Measurements from ENCODE around the gene CLDN14. TPM values are rescaled to one million over a fixed set of nuclear protein-coding genes. Genes with fewer than 3 reads are reported as not detected.

CLDN14 gene
- polyA plus RNA-seq, 1 experiment, result not detected

GRCh38 chr21:36460866-36461265 is 19.1 kb downstream of the CLDN14 start:
- no peaks in the 10 kb centered on the region for H3K27me3 ChIP-seq (ENCODE audit: control insufficient read depth, insufficient read depth, low read length)
- no peak for DNase-seq (ENCODE audit: low read depth)
- no peak for TF ChIP-seq CTCF (IDR thresholded peaks at IDR 0.05; ENCODE audit: insufficient read depth, low read depth, low read length)
- ChIA-PET POLR2A (no interaction called here), CTCF (no interaction called here)
- H3K4me3 ChIP-seq (ENCODE audit: low read depth, low read length), result no peak overlapping the region
- H3K36me3 ChIP-seq (ENCODE audit: control insufficient read depth, insufficient read depth, low read length), result no peaks in the 10 kb centered on the region

- no peaks in the 10 kb centered on the region for H3K36me3 ChIP-seq (ENCODE audit: control insufficient read depth, insufficient read depth, low read length)
- H3K4me3 ChIP-seq (ENCODE audit: low read depth, low read length), result no peak overlapping the region
- ChIA-PET CTCF (no interaction called here), POLR2A (no interaction called here)
- no peak for TF ChIP-seq CTCF (IDR thresholded peaks at IDR 0.05; ENCODE audit: insufficient read depth, low read depth, low read length)
- DNase-seq (ENCODE audit: low read depth), result no peak
- no peaks in the 10 kb centered on the region for H3K27me3 ChIP-seq (ENCODE audit: control insufficient read depth, insufficient read depth, low read length)
These were observed 20.8 kb downstream of the CLDN14 start for GRCh38 chr21:36459098-36459497.

- POLR2A ChIA-PET, result no interaction called here
These were observed 23.1 kb downstream of the CLDN14 start for GRCh38 chr21:36456729-36457414.

GRCh38 chr21:36454706-36455105 is 25.2 kb downstream of the CLDN14 start:
- ChIA-PET CTCF (interaction anchor here (0.7 kb wide), 1 partner anchor 25 kb away, joined by 3 read pairs; no protein-coding TSS in a partner anchor), POLR2A (no interaction called here)
- no peaks in the 10 kb centered on the region for H3K36me3 ChIP-seq (ENCODE audit: control insufficient read depth, insufficient read depth, low read length)
- TF ChIP-seq CTCF (IDR thresholded peaks at IDR 0.05; ENCODE audit: insufficient read depth, low read depth, low read length), result no peak
- H3K4me3 ChIP-seq (ENCODE audit: low read depth, low read length), result no peak overlapping the region
- no peaks in the 10 kb centered on the region for H3K27me3 ChIP-seq (ENCODE audit: control insufficient read depth, insufficient read depth, low read length)
- no peak for DNase-seq (ENCODE audit: low read depth)

More at GRCh38 chr21:36456729-36457414, 23.1 kb downstream of the CLDN14 start:
- no peak for DNase-seq (ENCODE audit: low read depth)
- Histone ChIP-seq H3K27me3 (ENCODE audit: control insufficient read depth, insufficient read depth, low read length) (no peaks in the 10 kb centered on the region), H3K36me3 (ENCODE audit: control insufficient read depth, insufficient read depth, low read length) (no peaks in the 10 kb centered on the region), H3K4me3 (ENCODE audit: low read depth, low read length) (no peak overlapping the region)
- CTCF ChIA-PET, result no interaction called here
- no peak for TF ChIP-seq CTCF (IDR thresholded peaks at IDR 0.05; ENCODE audit: insufficient read depth, low read depth, low read length)

GRCh38 chr21:36454093-36454531 is 25.8 kb downstream of the CLDN14 start:
- no peak for TF ChIP-seq CTCF (IDR thresholded peaks at IDR 0.05; ENCODE audit: insufficient read depth, low read depth, low read length)

More at GRCh38 chr21:36454093-36454531, 25.8 kb downstream of the CLDN14 start:
- DNase-seq (ENCODE audit: low read depth), result no peak
- ChIA-PET POLR2A (no interaction called here), CTCF (interaction anchor here (0.7 kb wide), 1 partner anchor 24 kb away, joined by 3 read pairs; no protein-coding TSS in a partner anchor)
- no peaks in the 10 kb centered on the region for H3K36me3 ChIP-seq (ENCODE audit: control insufficient read depth, insufficient read depth, low read length)
- H3K4me3 ChIP-seq (ENCODE audit: low read depth, low read length), result no peak overlapping the region
- no peaks in the 10 kb centered on the region for H3K27me3 ChIP-seq (ENCODE audit: control insufficient read depth, insufficient read depth, low read length)
